H9 (cell line): ENCODE results near the gene MRPL57. TPM values are rescaled to one million over a fixed set of nuclear protein-coding genes. Genes with fewer than 3 reads are reported as not detected.
"Not testable (repeated sequence)": the region's sequence is repeated elsewhere in the genome, so short reads cannot be mapped to it uniquely, and the experiment has no call there.

ENCODE experiments used
- DNase-seq: peaks from one replicate; pipeline ENCODE4 v3.0.0-alpha.2; 2017
- H2AFZ ChIP-seq: one replicate; pipeline ENCODE4 v1.6.1; 2013; ENCODE audit warnings: mild to moderate bottlenecking, low read length, control low read depth, moderate library complexity
- H2AK5ac ChIP-seq: 2 replicates; pipeline ENCODE4 v1.6.1; 2013; ENCODE audit warnings: low read length, control low read depth, mixed read lengths; ENCODE audit not compliant: insufficient read length
- H2BK120ac ChIP-seq: one replicate; pipeline ENCODE4 v1.6.1; 2013; ENCODE audit warnings: low read depth, mild to moderate bottlenecking, low read length, control low read depth, inconsistent platforms; ENCODE audit not compliant: poor library complexity, severe bottlenecking
- H2BK12ac ChIP-seq: 2 replicates; pipeline ENCODE4 v1.6.1; 2013; ENCODE audit warnings: low read length, control low read depth, mixed read lengths, low read depth; ENCODE audit not compliant: insufficient read length
- H2BK15ac ChIP-seq: 2 replicates; pipeline ENCODE4 v1.6.1; 2013; ENCODE audit warnings: low read depth, low read length, control low read depth
- H2BK20ac ChIP-seq: one replicate; pipeline ENCODE4 v1.6.1; 2013; ENCODE audit warnings: low read depth, mild to moderate bottlenecking, low read length, control low read depth, inconsistent platforms; ENCODE audit not compliant: poor library complexity, severe bottlenecking
- H2BK5ac ChIP-seq: 2 replicates; pipeline ENCODE4 v1.6.1; 2013; ENCODE audit warnings: low read length, control low read depth, mixed read lengths; ENCODE audit not compliant: insufficient read length
- H3K14ac ChIP-seq: 2 replicates; pipeline ENCODE4 v1.6.1; 2013; ENCODE audit warnings: low read length, control low read depth; ENCODE audit not compliant: insufficient read depth
- H3K18ac ChIP-seq: 2 replicates; pipeline ENCODE4 v1.6.1; 2013; ENCODE audit warnings: low read depth, mild to moderate bottlenecking, mixed read lengths, low read length, control low read depth; ENCODE audit not compliant: insufficient read length
- H3K23ac ChIP-seq: 2 replicates; pipeline ENCODE4 v1.6.1; 2013; ENCODE audit warnings: low read length, control low read depth, mixed read lengths, low read depth; ENCODE audit not compliant: insufficient read length
- H3K23me2 ChIP-seq: 2 replicates; pipeline ENCODE4 v1.6.1; 2013; ENCODE audit warnings: low read depth, mild to moderate bottlenecking, mixed read lengths, low read length, control low read depth; ENCODE audit not compliant: insufficient read length, poor library complexity, severe bottlenecking
- H3K27ac ChIP-seq: 2 replicates; pipeline ENCODE4 v1.5.1; 2013; ENCODE audit warnings: low read length, control low read depth, mixed read lengths, low read depth; ENCODE audit not compliant: insufficient read length
- H3K27me3 ChIP-seq: 2 replicates; pipeline ENCODE4 v1.6.1; 2013; ENCODE audit warnings: low read length, control low read depth, inconsistent platforms; ENCODE audit not compliant: insufficient read depth
- H3K4ac ChIP-seq: 2 replicates; pipeline ENCODE4 v1.6.1; 2013; ENCODE audit warnings: low read depth, mild to moderate bottlenecking, control low read depth, inconsistent platforms, low read length, moderate library complexity
- H3K4me1 ChIP-seq: 2 replicates; pipeline ENCODE4 v1.6.1; 2013; ENCODE audit warnings: low read length, control low read depth, inconsistent platforms; ENCODE audit not compliant: insufficient read depth
- H3K4me2 ChIP-seq: 2 replicates; pipeline ENCODE4 v1.6.1; 2013; ENCODE audit warnings: low read length, control low read depth, mixed read lengths; ENCODE audit not compliant: insufficient read length, insufficient read depth
- H3K56ac ChIP-seq: 2 replicates; pipeline ENCODE4 v1.6.1; 2013; ENCODE audit warnings: low read depth, mild to moderate bottlenecking, mixed read lengths, low read length, control low read depth; ENCODE audit not compliant: insufficient read length
- H3K79me1 ChIP-seq: 2 replicates; pipeline ENCODE4 v1.6.1; 2013; ENCODE audit warnings: low read depth, mild to moderate bottlenecking, moderate library complexity, low read length, control low read depth, inconsistent platforms; ENCODE audit not compliant: insufficient read depth, poor library complexity, severe bottlenecking
- H3K79me2 ChIP-seq: 2 replicates; pipeline ENCODE4 v1.6.1; 2013; ENCODE audit warnings: low read length, control low read depth, inconsistent platforms; ENCODE audit not compliant: insufficient read depth
- H3K9ac ChIP-seq: 2 replicates; pipeline ENCODE4 v1.6.1; 2013; ENCODE audit warnings: low read length, control low read depth, mixed read lengths; ENCODE audit not compliant: insufficient read length; ENCODE audit errors: extremely low read depth
- H3K9me3 ChIP-seq: one replicate; pipeline ENCODE4 v1.6.1; 2013; ENCODE audit warnings: low read depth, low read length, inconsistent platforms; ENCODE audit not compliant: control insufficient read depth
- H3T11ph ChIP-seq: one replicate; pipeline ENCODE4 v1.6.1; 2013; ENCODE audit warnings: mild to moderate bottlenecking, low read length, control low read depth, inconsistent platforms
- H4K20me1 ChIP-seq: one replicate; pipeline ENCODE4 v1.6.1; 2013; ENCODE audit not compliant: control insufficient read depth, insufficient read length, insufficient read depth
- H4K5ac ChIP-seq: 2 replicates; pipeline ENCODE4 v1.6.1; 2013; ENCODE audit warnings: low read depth, mild to moderate bottlenecking, mixed read lengths, low read length, control low read depth; ENCODE audit not compliant: insufficient read length
- H4K8ac ChIP-seq: replicated peaks from 2 replicates; pipeline ENCODE4 v1.6.1; 2013; ENCODE audit warnings: low read length, control low read depth, mixed read lengths, low read depth; ENCODE audit not compliant: insufficient read length
- H4K91ac ChIP-seq: 2 replicates; pipeline ENCODE4 v1.6.1; 2013; ENCODE audit warnings: low read depth, mild to moderate bottlenecking, moderate library complexity, mixed read lengths, low read length, control low read depth; ENCODE audit not compliant: insufficient read length
- H3K27ac Mint-ChIP-seq, 3 experiments: 2 replicates in 2 of 3; 3 replicates in 1 of 3; pipeline ENCODE4 v1.8.0; 2020 to 2021; ENCODE audit warnings: mixed read lengths in 3 of 3, mild to moderate bottlenecking in 1 of 3, moderate library complexity in 1 of 3
- H3K27me3 Mint-ChIP-seq: 2 replicates; pipeline ENCODE4 v1.8.0; 2021; ENCODE audit warnings: low read depth, mild to moderate bottlenecking, moderate library complexity, mixed read lengths
- H3K36me3 Mint-ChIP-seq, 3 experiments: 2 replicates in 2 of 3; 3 replicates in 1 of 3; pipeline ENCODE4 v1.8.0; 2020 to 2021; ENCODE audit warnings: low read depth in 3 of 3, mixed read lengths in 3 of 3; ENCODE audit not compliant: insufficient read depth in 1 of 3
- H3K4me1 Mint-ChIP-seq, 2 experiments: 2 replicates each; pipeline ENCODE4 v1.8.0; 2020; ENCODE audit warnings: mixed read lengths in 2 of 2
- H3K4me3 Mint-ChIP-seq, 2 experiments: 2 replicates in 1 of 2; 3 replicates in 1 of 2; pipeline ENCODE4 v1.8.0; 2020 to 2021; ENCODE audit warnings: mild to moderate bottlenecking in 2 of 2, mixed read lengths in 2 of 2, moderate library complexity in 1 of 2
- H3K9me3 Mint-ChIP-seq, 2 experiments: 2 replicates in 1 of 2; 3 replicates in 1 of 2; pipeline ENCODE4 v1.8.0; 2020; ENCODE audit warnings: mild to moderate bottlenecking in 2 of 2, mixed read lengths in 2 of 2, moderate library complexity in 1 of 2
- CTCF ChIP-seq: fragments of 200-600 bp; sonication (generic); conservative IDR thresholded peaks from 3 replicates; pipeline ENCODE4 v1.8.0; 2021; ENCODE audit warnings: antibody characterized with exemption, mild to moderate bottlenecking
- WGBS: extraction: QIAGEN DNeasy Blood & Tissue Kit; methylation state at CpG from one replicate; pipeline ENCODE4 v1.1.7; 2013; ENCODE audit warnings: missing lambda C conversion rate, low lambda C conversion rate, mixed read lengths; ENCODE audit not compliant: insufficient read length; ENCODE audit errors: extremely low coverage; 5-methylcytosine and 5-hydroxymethylcytosine counted together
- total RNA-seq: library from RNA; stranded (reverse); gene quantifications from 2 replicates; pipeline ENCODE4 v1.2.1, GENCODE V29; 2021

The MRPL57 gene
- total RNA-seq, 1 experiment from 2014 or later, result 33.2 TPM

GRCh38 chr13:21219036-21219381, 42.6 kb downstream of the MRPL57 start:
- Histone ChIP-seq H2BK12ac (no peak overlapping the region), H2BK15ac (no peak overlapping the region), H3K23ac (no peak overlapping the region), H4K5ac (no peak overlapping the region), H2BK5ac (no peak overlapping the region), H2BK120ac (no peak overlapping the region), H3K18ac (no peak overlapping the region), H2BK20ac (no peak overlapping the region), H3K56ac (no peak overlapping the region), H3K23me2 (no peaks in the 10 kb centered on the region), H3K79me2 (no peaks in the 10 kb centered on the region), H3K4ac (no peak overlapping the region), H3K27ac (no peak overlapping the region), H3K14ac (no peak overlapping the region), H4K20me1 (no peaks in the 10 kb centered on the region), H3K9me3 (no peaks in the 10 kb centered on the region), H2AFZ (no peak overlapping the region), H3K4me1 (no peaks in the 10 kb centered on the region), H2AK5ac (no peak overlapping the region), H3K27me3 (no peaks in the 10 kb centered on the region), H4K91ac (no peak overlapping the region), H3K4me2 (no peak overlapping the region), H3T11ph (no peak overlapping the region), H3K9ac (no peak overlapping the region), H4K8ac (no peak overlapping the region), H3K79me1 (no peaks in the 10 kb centered on the region)
- DNase-seq, result no peak
- no peaks in the 10 kb centered on the region; the same call in 1 of the 2 replicates for H3K27me3 Mint-ChIP-seq
- peaks cover 12 to 17% of the 10 kb centered on the region in 2 experiments for H3K9me3 Mint-ChIP-seq
- WGBS, result no CpG with 5 or more reads among the region's 3 CpGs
- H3K27ac Mint-ChIP-seq, result no peak overlapping the region
- no peak overlapping the region for H3K4me3 Mint-ChIP-seq
- H3K36me3 Mint-ChIP-seq, result peaks cover 0 to 12% (median 3%) of the 10 kb centered on the region in 3 experiments; a peak in 4 of 7 replicates
- no peak for TF ChIP-seq CTCF
- no peaks in the 10 kb centered on the region for H3K4me1 Mint-ChIP-seq

DNA sequence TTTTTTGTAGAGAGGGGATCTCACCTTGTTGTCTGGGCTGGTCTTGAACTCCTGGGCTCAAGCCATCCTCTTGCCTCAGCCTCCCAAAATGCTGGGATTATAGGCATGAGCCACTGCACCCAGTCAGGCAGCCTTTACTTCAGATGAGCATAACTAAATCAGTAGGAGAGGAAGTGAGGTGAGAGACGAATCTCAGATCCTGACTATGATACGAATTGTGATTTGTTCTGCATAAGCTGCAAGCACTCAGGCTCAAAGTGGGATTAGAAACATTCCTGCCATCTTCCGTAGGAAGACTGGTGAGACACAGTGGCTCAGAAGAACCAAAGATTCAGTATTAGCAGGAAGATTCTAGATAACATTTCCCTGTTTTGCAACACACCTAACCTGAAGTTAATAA, 43.3 kb downstream of the MRPL57 start:
- H2BK12ac ChIP-seq, H3K4me1 Mint-ChIP-seq, H3K79me2 ChIP-seq, H3T11ph ChIP-seq, H2BK5ac ChIP-seq, H3K14ac ChIP-seq, H3K27ac Mint-ChIP-seq, H3K4me3 Mint-ChIP-seq, H3K27me3 ChIP-seq, H3K9me3 ChIP-seq, H3K23me2 ChIP-seq, H3K4ac ChIP-seq, H3K27ac ChIP-seq, H4K8ac ChIP-seq, H4K20me1 ChIP-seq, H3K23ac ChIP-seq, H4K91ac ChIP-seq, H2AK5ac ChIP-seq, H3K4me2 ChIP-seq, DNase-seq, H2BK120ac ChIP-seq, H2AFZ ChIP-seq, H2BK20ac ChIP-seq, H3K27me3 Mint-ChIP-seq, H3K56ac ChIP-seq, H3K4me1 ChIP-seq, H3K18ac ChIP-seq, H3K9ac ChIP-seq, H3K79me1 ChIP-seq, H4K5ac ChIP-seq, H2BK15ac ChIP-seq: not testable (repeated sequence)
- Mint-ChIP-seq H3K36me3 (peaks cover 0 to 12% (median 3%) of the 10 kb centered on the region in 3 experiments; a peak in 4 of 7 replicates), H3K9me3 (peaks cover 12 to 17% of the 10 kb centered on the region in 2 experiments)
- WGBS, result no CpG with 5 or more reads among the region's 3 CpGs
